Urinary bladder (tissue), 4 donors: ENCODE results near the gene ZNF689. TPM values are rescaled to one million over a fixed set of nuclear protein-coding genes. Genes with fewer than 3 reads are reported as not detected.
A peak's percentile ranks its signal among the peaks of the same experiment; 100 is the strongest.

Experiments
- DNase-seq: peaks from one replicate; pipeline ENCODE4 v3.0.0-alpha.2; 2015; ENCODE audit errors: extremely low spot score
- H3K27ac ChIP-seq: one replicate; pipeline ENCODE4 v1.5.1; 2013; ENCODE audit warnings: low read depth, mild to moderate bottlenecking, moderate library complexity
- H3K36me3 ChIP-seq: one replicate; pipeline ENCODE4 v1.6.1; 2013; ENCODE audit warnings: mild to moderate bottlenecking, moderate library complexity; ENCODE audit not compliant: insufficient read depth
- H3K4me1 ChIP-seq: one replicate; pipeline ENCODE4 v1.6.1; 2013; ENCODE audit warnings: mild to moderate bottlenecking, moderate library complexity; ENCODE audit not compliant: insufficient read depth
- H3K4me3 ChIP-seq: one replicate; pipeline ENCODE4 v1.5.1; 2013; ENCODE audit warnings: low read depth, low read length
- WGBS: extraction: QIAGEN DNeasy Blood & Tissue Kit; methylation state at CpG from one replicate; pipeline ENCODE4 v1.1.7; 2013; 5-methylcytosine and 5-hydroxymethylcytosine counted together
- polyA plus RNA-seq: library from polyadenylated mRNA; stranded (reverse); fragments of 200-250 nt; gene quantifications from one replicate; pipeline ENCODE4 v1.2.3, GENCODE V29; 2013
- total RNA-seq: library from RNA; depleted of rRNA; stranded (reverse); fragments of >200 nt; gene quantifications from one replicate; pipeline ENCODE4 v1.2.3, GENCODE V29; 2014
- donor health status: healthy with polysubstance abuse.
- donor health status: healthy.

The ZNF689 gene
- total RNA-seq (5.6 TPM), polyA plus RNA-seq (8.8 TPM)

DNA sequence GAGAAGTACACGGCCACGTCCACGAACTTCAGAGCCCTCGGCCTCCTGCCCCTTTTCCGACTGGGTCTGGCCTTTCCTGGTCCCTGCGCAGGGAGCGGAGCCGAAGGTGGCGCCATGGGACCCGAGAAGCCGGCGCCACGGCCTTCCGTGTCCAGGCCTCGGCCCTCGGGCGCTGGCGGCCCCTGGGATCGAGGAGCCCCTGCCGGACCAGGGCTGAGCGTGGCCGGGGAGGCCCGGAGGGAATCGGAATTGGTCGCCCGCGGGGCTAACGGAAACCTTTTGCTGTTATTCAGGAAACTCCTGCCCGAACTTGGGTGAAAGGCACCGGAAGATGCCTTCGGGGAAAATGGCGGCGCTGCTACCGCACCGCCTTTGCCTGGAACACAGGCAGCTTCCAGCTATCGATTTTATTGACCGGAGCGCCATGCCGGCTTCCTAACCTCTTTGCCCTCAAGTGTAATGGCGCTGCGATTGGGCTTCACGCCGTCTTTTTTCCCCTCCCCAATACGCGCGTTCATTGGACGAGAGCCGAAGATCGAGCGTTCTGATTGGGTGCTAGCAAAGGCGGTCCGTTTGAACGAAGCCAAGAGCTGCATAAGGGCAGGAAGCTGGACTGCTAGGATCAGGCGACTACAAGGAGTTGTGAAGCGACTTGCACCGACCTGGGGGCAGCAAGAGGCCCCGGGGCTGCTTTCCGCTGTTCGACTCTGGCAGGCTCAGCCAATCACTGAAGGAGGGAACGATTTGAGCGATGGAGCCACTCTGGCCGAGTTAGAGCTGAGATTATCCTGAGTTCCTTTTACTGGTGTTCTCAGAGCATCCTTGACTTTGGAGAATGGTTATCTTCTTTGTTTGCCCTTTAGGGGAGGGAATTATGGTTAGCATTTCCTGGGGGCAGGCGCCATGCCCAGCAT, at the start of gene ZNF689:
Gene ZNF689 (minus strand): TSS at position 464 of the 914 bp plus-strand sequence. CDS start 348 bp downstream, at position 116.
- Histone ChIP-seq H3K27ac (peak within 1 kb of the TSS; percentile 91), H3K4me1 (no peaks in the 10 kb centered on the region), H3K36me3 (no peaks in the 10 kb centered on the region), H3K4me3 (peak within 1 kb of the TSS; percentile 75)
- under 1% methylated on average over 63 of the region's 63 CpGs for WGBS
- peak; percentile 98 for DNase-seq

GRCh38 chr16:30658731-30659506, 48.7 kb upstream of the ZNF689 start:
- under 1% methylated on average over 64 of the region's 64 CpGs for WGBS
- peak; percentile 93 for DNase-seq
- no peaks in the 10 kb centered on the region for H3K4me1 ChIP-seq
- peaks cover 5% of the 10 kb centered on the region for H3K36me3 ChIP-seq
- peak overlapping the region; percentile 95 for H3K27ac ChIP-seq
- peak overlapping the region; percentile 87 for H3K4me3 ChIP-seq

DNA sequence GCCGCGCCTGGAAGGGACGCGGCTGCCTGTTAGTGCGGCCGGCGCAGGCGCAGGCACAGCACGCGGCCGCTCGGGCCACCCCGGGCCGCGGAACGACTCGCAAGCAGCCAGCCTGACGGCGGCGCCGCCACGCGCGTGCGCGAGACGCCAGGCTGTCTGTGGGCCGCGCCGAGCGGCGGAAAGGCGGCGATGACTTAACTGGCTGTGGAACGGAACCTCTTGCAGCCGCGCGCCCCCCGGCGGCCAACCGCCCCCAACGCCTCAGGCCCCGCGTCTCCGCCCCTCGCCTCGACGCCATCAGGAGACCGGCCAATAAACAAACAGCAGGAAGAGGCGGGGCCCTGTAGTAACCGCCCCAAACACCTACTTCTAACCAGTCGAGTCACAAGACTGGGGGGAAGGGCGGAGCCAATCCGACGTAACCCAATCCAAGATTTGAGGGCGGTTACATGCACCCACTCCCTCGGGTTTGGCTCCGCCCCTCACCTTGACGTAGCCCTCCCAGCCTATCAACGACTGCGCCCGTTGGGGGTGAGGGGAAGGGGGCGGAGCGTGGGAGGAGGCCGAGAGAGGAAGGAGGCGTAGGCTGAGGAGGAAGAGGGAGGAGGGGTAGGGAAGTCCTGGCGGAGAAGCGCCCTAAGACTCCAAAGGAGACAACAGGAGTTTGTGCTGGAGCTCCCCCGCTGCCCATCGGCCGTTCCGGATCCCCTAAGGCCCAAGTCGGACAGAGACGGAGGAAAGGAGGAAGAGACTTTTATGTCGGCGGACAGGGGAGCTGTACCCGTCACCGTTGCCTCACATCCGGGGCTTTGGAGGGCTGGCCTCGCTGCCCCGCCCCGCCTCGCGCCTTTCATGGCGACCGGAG, 47.9 kb upstream of the ZNF689 start, which contains the start of gene FBRS:
Gene FBRS (plus strand): TSS at position 566 of the 865 bp plus-strand sequence. CDS start 1,088 bp downstream, outside the sequence.
- peak; percentile 100 for DNase-seq
- Histone ChIP-seq H3K4me1 (no peaks in the 10 kb centered on the region), H3K4me3 (peak within 1 kb of the TSS; percentile 87), H3K36me3 (peaks cover 5% of the 10 kb centered on the region), H3K27ac (peak within 1 kb of the TSS; percentile 95)
- under 1% methylated on average over 86 of the region's 86 CpGs for WGBS

DNA sequence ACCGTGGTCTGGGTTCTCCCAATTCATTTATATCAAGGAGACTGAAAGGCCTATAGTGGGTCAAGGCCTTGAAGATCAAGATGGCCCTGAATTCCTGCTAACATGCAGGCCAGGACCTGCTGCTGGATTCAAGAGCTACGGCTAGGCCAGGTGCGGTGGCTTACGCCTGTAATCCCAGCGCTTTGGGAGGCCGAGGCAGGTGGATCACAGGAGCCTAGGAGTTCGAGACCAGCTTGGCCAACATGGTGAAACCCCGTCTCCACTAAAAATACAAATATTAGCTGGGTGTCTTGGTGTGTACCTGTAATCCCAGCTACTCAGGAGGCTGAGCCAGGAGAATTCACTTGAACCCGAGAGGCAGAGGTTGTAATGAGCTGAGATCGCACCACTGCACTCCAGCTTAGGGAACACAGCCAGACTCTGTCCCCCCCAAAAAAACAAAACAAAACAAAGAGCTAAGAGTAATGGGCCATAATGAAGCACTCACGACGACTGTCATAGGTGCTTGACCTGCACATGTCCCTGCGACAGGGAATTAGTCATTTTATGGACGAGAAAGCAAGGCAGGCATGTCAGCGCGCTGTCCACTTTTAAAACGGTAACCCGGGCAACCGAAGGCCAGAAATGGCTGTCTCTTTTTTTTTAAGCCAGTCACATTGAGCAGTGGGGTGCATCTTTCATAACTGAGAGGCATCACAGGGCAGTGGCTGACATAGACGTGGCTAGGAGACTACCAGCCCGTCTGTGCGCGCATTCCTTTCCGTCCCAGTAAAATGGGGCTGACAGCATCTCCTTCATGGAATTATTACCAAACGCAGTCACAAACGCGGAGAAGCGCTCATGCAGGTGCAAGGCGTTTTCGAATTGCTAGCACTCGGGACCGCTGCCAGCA, 47.0 kb upstream of the ZNF689 start:
- H3K4me3 ChIP-seq = no peak overlapping the region
- WGBS = 31% methylated on average over 32 of the region's 32 CpGs
- DNase-seq = no peak
- H3K36me3 ChIP-seq = peaks cover 5% of the 10 kb centered on the region
- H3K27ac ChIP-seq = peak overlapping the region; percentile 44
- no peaks in the 10 kb centered on the region for H3K4me1 ChIP-seq

DNA sequence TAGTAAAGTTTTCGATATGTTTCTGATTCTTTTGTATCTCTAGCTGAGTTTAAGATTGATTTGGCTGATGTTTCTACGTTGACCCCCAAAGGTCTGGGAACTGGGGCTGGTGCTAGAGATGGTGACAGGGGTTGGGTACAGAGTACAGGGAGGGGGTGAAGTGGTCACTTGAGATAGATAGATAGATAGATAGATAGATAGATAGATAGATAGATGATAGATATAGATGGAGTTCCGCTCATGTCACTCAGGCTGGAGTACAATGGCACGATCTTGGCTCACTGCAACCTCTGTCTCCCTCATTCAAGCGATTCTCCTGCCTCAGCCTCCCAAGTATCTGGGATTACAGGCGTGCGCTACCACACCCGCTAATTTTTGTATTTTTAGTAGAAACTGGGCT, 46.2 kb upstream of the ZNF689 start:
- H3K4me3 ChIP-seq = no peak overlapping the region
- WGBS = 96% methylated on average over 8 of the region's 8 CpGs
- no peak overlapping the region for H3K27ac ChIP-seq
- H3K4me1 ChIP-seq = no peaks in the 10 kb centered on the region
- H3K36me3 ChIP-seq = peaks cover 3% of the 10 kb centered on the region
- no peak for DNase-seq

GRCh38 chr16:30655815-30656347, 45.7 kb upstream of the ZNF689 start:
- 93% methylated on average over 12 of the region's 12 CpGs for WGBS
- no peak for DNase-seq
- Histone ChIP-seq H3K4me1 (no peaks in the 10 kb centered on the region), H3K36me3 (peaks cover 3% of the 10 kb centered on the region), H3K27ac (no peak overlapping the region), H3K4me3 (no peak overlapping the region)

DNA sequence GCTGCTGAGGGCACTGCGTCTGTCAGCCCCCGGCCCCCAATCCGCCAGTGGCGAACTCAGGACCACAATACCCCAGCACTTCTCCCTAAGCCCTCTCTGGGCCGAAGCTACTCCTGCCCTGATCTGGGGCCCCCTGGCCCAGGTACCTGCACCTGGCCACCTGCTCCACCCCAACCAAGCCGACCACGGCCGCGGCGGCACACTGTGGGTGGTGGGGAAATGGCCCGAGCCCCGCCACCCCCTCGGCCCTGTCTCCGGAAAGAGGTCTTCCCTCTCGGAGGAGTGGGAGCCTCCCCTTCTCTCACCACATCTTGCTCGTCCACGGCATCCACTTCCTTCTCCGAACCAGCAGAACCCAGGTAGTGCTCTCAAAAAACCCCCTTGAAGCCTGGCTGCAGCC, 44.7 kb upstream of the ZNF689 start:
- DNase-seq = no peak
- WGBS = 92% methylated on average over 18 of the region's 18 CpGs
- H3K4me1 ChIP-seq = no peaks in the 10 kb centered on the region
- no peak overlapping the region for H3K27ac ChIP-seq
- H3K4me3 ChIP-seq = no peak overlapping the region
- H3K36me3 ChIP-seq = peaks cover 3% of the 10 kb centered on the region

- no peak overlapping the region for H3K27ac ChIP-seq
- H3K4me3 ChIP-seq = no peak overlapping the region
- DNase-seq = no peak
- H3K36me3 ChIP-seq = peaks cover 3% of the 10 kb centered on the region
- WGBS = 91% methylated on average over 18 of the region's 18 CpGs
- no peaks in the 10 kb centered on the region for H3K4me1 ChIP-seq
Observed at GRCh38 chr16:30652718-30653117, 42.5 kb upstream of the ZNF689 start.

DNA sequence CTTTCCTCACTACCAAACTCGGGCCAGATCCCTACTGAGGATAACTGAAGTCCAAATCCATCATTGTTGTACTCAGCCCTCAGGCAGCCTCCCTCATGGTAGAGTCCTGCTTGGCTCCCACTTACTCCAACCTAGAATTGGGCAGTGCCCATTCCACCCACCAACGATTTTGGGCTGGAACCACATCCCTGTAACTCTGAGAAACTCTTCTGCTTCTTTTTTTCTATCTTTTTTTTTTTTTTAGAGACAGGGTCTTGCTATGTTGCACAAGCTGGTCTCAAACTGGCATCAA, 41.8 kb upstream of the ZNF689 start:
- Histone ChIP-seq H3K4me1 (no peaks in the 10 kb centered on the region), H3K4me3 (peak overlapping the region; percentile 53), H3K27ac (no peak overlapping the region), H3K36me3 (peaks cover 3% of the 10 kb centered on the region)
- 16% methylated on average over 2 of the region's 2 CpGs for WGBS
- no peak for DNase-seq

GRCh38 chr16:30651124-30652004, 41.2 kb upstream of the ZNF689 start:
- under 1% methylated on average over 71 of the region's 71 CpGs for WGBS
- peaks cover 3% of the 10 kb centered on the region for H3K36me3 ChIP-seq
- H3K4me3 ChIP-seq = peak overlapping the region; percentile 53
- peak overlapping the region; percentile 87 for H3K27ac ChIP-seq
- DNase-seq = no peak
- H3K4me1 ChIP-seq = no peaks in the 10 kb centered on the region

DNA sequence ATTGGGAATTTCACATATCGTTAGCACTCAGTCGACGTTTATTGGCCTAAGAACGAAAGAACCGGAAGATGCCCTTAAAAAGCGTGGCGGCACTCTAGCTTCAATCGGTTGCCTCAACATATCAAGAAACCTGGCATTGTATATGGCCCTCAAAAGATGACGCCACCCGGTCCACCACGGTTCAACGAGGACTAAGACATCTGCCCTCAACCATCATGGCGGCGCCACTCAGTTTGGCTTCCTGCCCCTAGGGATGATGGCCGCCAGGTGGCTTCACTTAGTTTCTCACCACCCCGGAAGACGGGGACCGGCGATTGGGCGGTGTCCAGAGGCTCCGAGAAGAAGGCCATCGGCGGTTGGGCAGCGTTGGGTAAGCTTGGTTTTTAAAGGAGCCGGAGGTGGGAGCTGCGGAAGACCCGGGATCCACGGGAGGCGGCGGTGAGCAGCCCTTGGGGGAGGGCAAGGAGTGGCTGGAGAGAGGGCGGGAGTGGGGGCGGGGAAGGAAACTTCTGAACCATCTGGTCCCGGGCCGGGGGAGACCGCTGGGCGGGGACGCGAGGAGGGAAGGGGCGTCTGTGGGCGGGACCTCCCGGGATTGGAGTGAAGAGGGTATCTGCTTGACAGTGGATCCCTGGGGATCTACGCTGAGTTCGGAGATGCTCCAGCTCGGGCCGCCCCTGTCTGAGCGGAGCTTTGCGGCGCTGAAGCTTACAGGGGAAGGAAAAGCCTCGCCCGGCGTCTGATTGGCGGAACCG, 40.4 kb upstream of the ZNF689 start, which contains the start of gene PRR14:
Gene PRR14 (plus strand): TSS at position 592 of the 755 bp plus-strand sequence. CDS start 686 bp downstream, outside the sequence.
- peak within 1 kb of the TSS; percentile 87 for H3K27ac ChIP-seq
- H3K4me3 ChIP-seq = peak within 1 kb of the TSS; percentile 53
- under 1% methylated on average over 53 of the region's 53 CpGs for WGBS
- H3K4me1 ChIP-seq = no peaks in the 10 kb centered on the region
- peaks cover 1% of the 10 kb centered on the region for H3K36me3 ChIP-seq
- DNase-seq = peak; percentile 99
